Inflammatory macrophage treated with lipopolysaccharide for 4 hours (primary cell): ENCODE measurements around the gene GAL3ST2.
"Not testable (repeated sequence)": the region's sequence is repeated elsewhere in the genome, so short reads cannot be mapped to it uniquely, and the experiment has no call there.

Experiments used
- DNase-seq: peaks from one replicate; pipeline ENCODE4 v3.0.0-alpha.2; 2020

The GAL3ST2 gene

GRCh38 chr2:241795021-241795999, 18.7 kb downstream of the GAL3ST2 start:
- DNase-seq, result no peak

GRCh38 chr2:241796209-241796608, 19.6 kb downstream of the GAL3ST2 start:
- DNase-seq, result no peak

- DNase-seq, result no peak
Measured at GRCh38 chr2:241796610-241797138, 20.1 kb downstream of the GAL3ST2 start.

- DNase-seq, result no peak
Measured at GRCh38 chr2:241797441-241798080, 20.9 kb downstream of the GAL3ST2 start.

GRCh38 chr2:241798081-241798630, 21.5 kb downstream of the GAL3ST2 start:
- DNase-seq, result no peak

- no peak for DNase-seq
Measured at GRCh38 chr2:241798631-241799521, 22.3 kb downstream of the GAL3ST2 start.

GRCh38 chr2:241799522-241800197, 23.0 kb downstream of the GAL3ST2 start:
- no peak for DNase-seq

GRCh38 chr2:241800198-241800903, 23.7 kb downstream of the GAL3ST2 start:
- not testable (repeated sequence) for DNase-seq

- no peak for DNase-seq
Measured at GRCh38 chr2:241801611-241802420, 25.2 kb downstream of the GAL3ST2 start.

GRCh38 chr2:241802421-241803318, 26.0 kb downstream of the GAL3ST2 start:
- DNase-seq, result no peak

- peak; percentile 37 for DNase-seq
Measured at GRCh38 chr2:241803387-241804325, 27.0 kb downstream of the GAL3ST2 start.

GRCh38 chr2:241804326-241805229, 28.0 kb downstream of the GAL3ST2 start:
- DNase-seq, result peak; percentile 45

- not testable (repeated sequence) for DNase-seq
Measured at GRCh38 chr2:241806217-241806616, 29.6 kb downstream of the GAL3ST2 start.

- no peak for DNase-seq
Measured at GRCh38 chr2:241808051-241808720, 31.6 kb downstream of the GAL3ST2 start.

- DNase-seq, result no peak
Measured at GRCh38 chr2:241808721-241809382, 32.2 kb downstream of the GAL3ST2 start, which contains the start of gene NEU4. Gene NEU4 (plus strand): TSS chr2:241809193. CDS start chr2:241814485, 5,292 bp downstream.
